ENCODE measurements around the gene CPNE4.
A peak's percentile ranks its signal among the peaks of the same experiment; 100 is the strongest.
"Not testable (repeated sequence)": the region's sequence is repeated elsewhere in the genome, so short reads cannot be mapped to it uniquely, and the experiment has no call there.

CPNE4 gene

DNA sequence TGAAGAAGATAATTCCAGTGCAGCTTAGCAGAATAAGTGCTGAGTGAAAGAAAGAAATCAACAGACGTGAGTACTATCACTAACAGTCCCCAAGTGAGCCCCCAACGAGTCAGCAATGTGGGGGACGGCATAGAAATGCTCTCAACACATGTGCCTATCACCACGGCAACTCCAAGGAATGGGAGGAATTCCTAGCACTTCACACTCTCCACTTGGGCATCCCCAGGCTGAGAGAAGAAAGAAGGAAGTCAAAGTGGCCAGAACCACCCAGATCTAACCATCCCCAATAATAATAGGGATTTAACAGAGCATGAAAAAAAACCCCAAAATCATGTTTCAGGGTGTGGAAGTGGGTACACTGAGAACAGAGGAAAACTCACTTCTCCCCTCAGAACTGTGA lies 29.3 kb upstream of the CPNE4 start:
- no peak for DNase-seq (ENCODE audit: low read depth)
- TF ChIP-seq, protein P1, sequence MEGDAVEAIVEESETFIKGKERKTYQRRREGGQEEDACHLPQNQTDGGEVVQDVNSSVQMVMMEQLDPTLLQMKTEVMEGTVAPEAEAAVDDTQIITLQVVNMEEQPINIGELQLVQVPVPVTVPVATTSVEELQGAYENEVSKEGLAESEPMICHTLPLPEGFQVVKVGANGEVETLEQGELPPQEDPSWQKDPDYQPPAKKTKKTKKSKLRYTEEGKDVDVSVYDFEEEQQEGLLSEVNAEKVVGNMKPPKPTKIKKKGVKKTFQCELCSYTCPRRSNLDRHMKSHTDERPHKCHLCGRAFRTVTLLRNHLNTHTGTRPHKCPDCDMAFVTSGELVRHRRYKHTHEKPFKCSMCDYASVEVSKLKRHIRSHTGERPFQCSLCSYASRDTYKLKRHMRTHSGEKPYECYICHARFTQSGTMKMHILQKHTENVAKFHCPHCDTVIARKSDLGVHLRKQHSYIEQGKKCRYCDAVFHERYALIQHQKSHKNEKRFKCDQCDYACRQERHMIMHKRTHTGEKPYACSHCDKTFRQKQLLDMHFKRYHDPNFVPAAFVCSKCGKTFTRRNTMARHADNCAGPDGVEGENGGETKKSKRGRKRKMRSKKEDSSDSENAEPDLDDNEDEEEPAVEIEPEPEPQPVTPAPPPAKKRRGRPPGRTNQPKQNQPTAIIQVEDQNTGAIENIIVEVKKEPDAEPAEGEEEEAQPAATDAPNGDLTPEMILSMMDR (IDR thresholded peaks at IDR 0.05; ENCODE audit: low read depth, low read length, missing control alignments), result no peak
- in situ Hi-C loops (cut with HindIII; ENCODE audit: low sequenced_read_pairs), result no loop called here

GRCh38 chr3:132062535-132062934 lies 27.7 kb upstream of the CPNE4 start:
- DNase-seq (ENCODE audit: low read depth), result no peak
- in situ Hi-C loops (cut with HindIII; ENCODE audit: low sequenced_read_pairs), result no loop called here
- TF ChIP-seq, protein P1 (IDR thresholded peaks at IDR 0.05; ENCODE audit: low read depth, low read length, missing control alignments), result no peak
- no peak overlapping the region for H3K4me3 ChIP-seq (ENCODE audit: low read depth, low read length)

More for the DNA sequence above, 29.3 kb upstream of the CPNE4 start:
- H3K4me3 ChIP-seq (ENCODE audit: low read depth, low read length), result no peak overlapping the region

GRCh38 chr3:132055872-132056271 lies 21.1 kb upstream of the CPNE4 start:
- TF ChIP-seq, protein P1 (IDR thresholded peaks at IDR 0.05; ENCODE audit: low read depth, low read length, missing control alignments), result no peak
- H3K4me3 ChIP-seq (ENCODE audit: low read depth, low read length), result no peak overlapping the region
- no peak for DNase-seq (ENCODE audit: low read depth)
- in situ Hi-C loops (cut with HindIII; ENCODE audit: low sequenced_read_pairs), result no loop called here

DNA sequence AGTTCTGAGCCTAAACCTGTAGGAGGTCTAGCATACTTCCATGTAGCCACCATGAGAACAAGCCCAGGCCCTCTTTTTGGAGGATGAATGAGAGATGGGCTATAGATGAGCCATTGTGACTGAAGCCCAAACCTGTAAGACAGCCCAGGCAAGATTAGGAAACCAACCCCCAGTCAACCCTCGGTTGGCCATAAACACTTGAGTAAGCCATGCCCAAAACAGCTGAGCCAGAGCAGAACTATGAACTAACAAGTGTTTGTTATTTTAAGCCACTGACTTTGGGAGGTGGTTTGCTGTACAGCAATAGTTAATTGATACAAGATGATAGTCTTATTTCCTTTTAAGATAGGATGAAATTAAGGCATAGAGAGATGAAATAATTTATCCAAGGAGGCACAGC lies 12.4 kb upstream of the CPNE4 start:
- TF ChIP-seq, protein P1 (IDR thresholded peaks at IDR 0.05; ENCODE audit: low read depth, low read length, missing control alignments), result no peak
- DNase-seq (ENCODE audit: low read depth), result no peak
- in situ Hi-C loops (cut with HindIII; ENCODE audit: low sequenced_read_pairs), result loop anchor here (25.0 kb wide), 1 partner anchor 985 kb away; no protein-coding TSS in a partner anchor
- H3K4me3 ChIP-seq (ENCODE audit: low read depth, low read length), result no peak overlapping the region

DNA sequence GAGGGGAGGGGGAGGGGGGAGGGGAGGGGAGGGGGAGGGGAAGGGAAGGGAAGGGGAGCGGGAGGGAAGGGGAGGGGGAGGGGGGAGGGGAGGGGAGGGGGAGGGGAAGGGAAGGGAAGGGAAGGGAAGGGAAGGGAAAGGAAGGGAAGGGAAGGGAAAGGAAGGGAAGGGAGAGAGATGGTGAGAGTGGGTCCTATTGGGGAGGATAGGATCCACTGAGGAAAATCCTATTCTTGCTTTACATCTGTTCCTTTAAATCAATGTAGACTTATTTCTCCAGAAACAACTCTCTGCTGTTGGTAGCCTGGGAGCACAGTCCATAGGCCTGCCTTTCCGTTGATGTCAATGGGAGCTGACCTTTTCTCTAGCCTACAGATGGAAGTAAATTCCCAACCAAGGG lies 10.1 kb upstream of the CPNE4 start:
- not testable (repeated sequence) for H3K4me3 ChIP-seq (ENCODE audit: low read depth, low read length); DNase-seq (ENCODE audit: low read depth)
- in situ Hi-C loops (cut with HindIII; ENCODE audit: low sequenced_read_pairs), result loop anchor here (25.0 kb wide), 1 partner anchor 983 kb away; no protein-coding TSS in a partner anchor

- H3K4me3 ChIP-seq (ENCODE audit: low read depth, low read length), result no peak overlapping the region
- in situ Hi-C loops (cut with HindIII; ENCODE audit: low sequenced_read_pairs), result loop anchor here (25.0 kb wide), 1 partner anchor 980 kb away; no protein-coding TSS in a partner anchor
- TF ChIP-seq, protein P1 (IDR thresholded peaks at IDR 0.05; ENCODE audit: low read depth, low read length, missing control alignments), result no peak
- DNase-seq (ENCODE audit: low read depth), result no peak
These were observed 7.9 kb upstream of the CPNE4 start for GRCh38 chr3:132042681-132043080.

- in situ Hi-C loops (cut with HindIII; ENCODE audit: low sequenced_read_pairs), result loop anchor here (25.0 kb wide), 1 partner anchor 976 kb away; no protein-coding TSS in a partner anchor
- no peak overlapping the region for H3K4me3 ChIP-seq (ENCODE audit: low read depth, low read length)
- no peak for DNase-seq (ENCODE audit: low read depth)
- TF ChIP-seq, protein P1 (IDR thresholded peaks at IDR 0.05; ENCODE audit: low read depth, low read length, missing control alignments), result peak; percentile 64
These were observed 3.5 kb upstream of the CPNE4 start for GRCh38 chr3:132038198-132038825.
